Breast epithelium (tissue), 3 donors: ENCODE results near the gene PRSS2.

Experiments
- POLR2A ChIP-seq: fragments of 450-650 bp; IDR thresholded peaks from one replicate; pipeline ENCODE4 v1.6.1; 2016; ENCODE audit warnings: antibody characterized with exemption, mild to moderate bottlenecking, moderate library complexity
- POLR2AphosphoS5 ChIP-seq, 3 donors: sonication (generic); formaldehyde crosslinking; IDR thresholded peaks; one replicate each; pipeline ENCODE4 v1.6.1; 2017; ENCODE audit warnings: antibody characterized with exemption in 3 of 3
- TF ChIP-seq, protein P1 (sequence below), 3 donors: fragments of 450-650 bp; IDR thresholded peaks; one replicate each; pipeline ENCODE4 v1.5.1; 2016 to 2017; ENCODE audit warnings: antibody characterized with exemption in 3 of 3, mild to moderate bottlenecking in 3 of 3, moderate library complexity in 3 of 3

DNA sequence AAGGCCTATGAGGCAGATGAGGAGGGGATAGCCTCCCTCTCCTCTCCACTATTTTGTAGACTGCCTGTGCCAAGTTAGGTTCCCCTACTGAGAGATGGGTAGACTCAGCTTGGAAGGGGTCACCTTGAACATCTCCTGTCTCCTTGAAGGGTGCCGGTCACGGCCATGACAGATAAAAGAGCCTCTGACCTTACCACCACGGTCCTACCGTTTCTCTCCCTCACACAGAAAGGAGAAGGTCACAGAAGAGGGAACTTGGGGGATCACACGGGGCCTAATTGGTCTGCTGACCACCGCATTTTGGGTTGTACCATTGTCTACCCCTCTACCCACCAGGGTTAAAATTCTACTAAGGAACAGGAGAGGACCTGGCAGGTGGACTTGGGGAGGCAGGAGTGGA is 17.0 kb downstream of the PRSS2 start:
- TF ChIP-seq, protein P1, sequence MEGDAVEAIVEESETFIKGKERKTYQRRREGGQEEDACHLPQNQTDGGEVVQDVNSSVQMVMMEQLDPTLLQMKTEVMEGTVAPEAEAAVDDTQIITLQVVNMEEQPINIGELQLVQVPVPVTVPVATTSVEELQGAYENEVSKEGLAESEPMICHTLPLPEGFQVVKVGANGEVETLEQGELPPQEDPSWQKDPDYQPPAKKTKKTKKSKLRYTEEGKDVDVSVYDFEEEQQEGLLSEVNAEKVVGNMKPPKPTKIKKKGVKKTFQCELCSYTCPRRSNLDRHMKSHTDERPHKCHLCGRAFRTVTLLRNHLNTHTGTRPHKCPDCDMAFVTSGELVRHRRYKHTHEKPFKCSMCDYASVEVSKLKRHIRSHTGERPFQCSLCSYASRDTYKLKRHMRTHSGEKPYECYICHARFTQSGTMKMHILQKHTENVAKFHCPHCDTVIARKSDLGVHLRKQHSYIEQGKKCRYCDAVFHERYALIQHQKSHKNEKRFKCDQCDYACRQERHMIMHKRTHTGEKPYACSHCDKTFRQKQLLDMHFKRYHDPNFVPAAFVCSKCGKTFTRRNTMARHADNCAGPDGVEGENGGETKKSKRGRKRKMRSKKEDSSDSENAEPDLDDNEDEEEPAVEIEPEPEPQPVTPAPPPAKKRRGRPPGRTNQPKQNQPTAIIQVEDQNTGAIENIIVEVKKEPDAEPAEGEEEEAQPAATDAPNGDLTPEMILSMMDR (IDR thresholded peaks at IDR 0.05) = no peak
- TF ChIP-seq POLR2AphosphoS5 (IDR thresholded peaks at IDR 0.05) (no peak), POLR2A (no peak)
